ENCODE results near the gene S100PBP. TPM values are rescaled to one million over a fixed set of nuclear protein-coding genes. Genes with fewer than 3 reads are reported as not detected.
A peak's percentile ranks its signal among the peaks of the same experiment; 100 is the strongest.

Gene S100PBP
- total and polyA plus RNA-seq, 2 of the 13 experiments (the other 11 are each of a cell fraction or from before 2014, with no cell fraction given), result 20.4 to 26.1 TPM

GRCh38 chr1:32817159-32817814, at the start of gene S100PBP, which contains the start of gene YARS1 (continued):
- TF ChIP-seq SKIL (CRISPR knock-in tag; IDR thresholded peaks at IDR 0.05; ENCODE audit: borderline replicate concordance) (peak; percentile 77), PBX3 (CRISPR knock-in tag; IDR thresholded peaks at IDR 0.05; ENCODE audit: borderline replicate concordance) (peak; percentile 73; the same call in 1 of the 2 replicates), EED (CRISPR knock-in tag; IDR thresholded peaks at IDR 0.05) (0 out of 2 replicates have a peak, but pooled peaks have one; percentile 49), THRA (CRISPR knock-in tag; IDR thresholded peaks at IDR 0.05; ENCODE audit: borderline replicate concordance) (peak; percentile 88), CERS6 (CRISPR knock-in tag; IDR thresholded peaks at IDR 0.05) (no peak), SALL2 (CRISPR knock-in tag; IDR thresholded peaks at IDR 0.05) (peak; percentile 98), MTERF4 (CRISPR knock-in tag; IDR thresholded peaks at IDR 0.05) (peak; percentile 91; the same call in 1 of the 2 replicates), ZNF678 (CRISPR knock-in tag; IDR thresholded peaks at IDR 0.05) (peak; percentile 52; the same call in 1 of the 2 replicates), SP5 (CRISPR knock-in tag; IDR thresholded peaks at IDR 0.05; ENCODE audit: borderline replicate concordance, low read depth) (peak; percentile 91), ZBTB44 (CRISPR knock-in tag; IDR thresholded peaks at IDR 0.05) (peak; percentile 93; the same call in 1 of the 2 replicates), GATA4 (IDR thresholded peaks at IDR 0.05; ENCODE audit: borderline replicate concordance, low read depth) (no peak), FOXC1 (CRISPR knock-in tag; IDR thresholded peaks at IDR 0.05; ENCODE audit: borderline replicate concordance) (peak; percentile 59; the same call in 1 of the 2 replicates), TEAD2 (CRISPR knock-in tag; IDR thresholded peaks at IDR 0.05) (no peak), ZNF790 (CRISPR knock-in tag; IDR thresholded peaks at IDR 0.05; ENCODE audit: borderline replicate concordance) (peak; percentile 90; the same call in 1 of the 2 replicates), BRCA1 (CRISPR knock-in tag; IDR thresholded peaks at IDR 0.05) (peak; percentile 93; the same call in 1 of the 2 replicates), ZIK1 (CRISPR knock-in tag; IDR thresholded peaks at IDR 0.05; ENCODE audit: borderline replicate concordance, low read depth) (peak; percentile 36; the same call in 1 of the 2 replicates), ZSCAN22 (CRISPR knock-in tag; IDR thresholded peaks at IDR 0.05) (no peak; the same call in 1 of the 2 replicates), RFX5 (IDR thresholded peaks at IDR 0.05; ENCODE audit: low read depth, low read length) (no peak), GTF3A (CRISPR knock-in tag; conservative IDR thresholded peaks at IDR 0.05) (peak; percentile 88; the same call in 1 of the 2 replicates)
